ENCODE data around the gene RHEBL1.

Gene RHEBL1

GRCh38 chr12:49037947-49038237 is 31.9 kb downstream of the RHEBL1 start:
- Mint-ChIP-seq H3K27ac (peak overlapping the region in 1 of 2 donors; percentile 91), H3K4me1 (no peaks in the 10 kb centered on the region), H3K9me3 (no peaks in the 10 kb centered on the region), H3K27me3 (no peaks in the 10 kb centered on the region), H3K4me3 (no peak overlapping the region)
- DNase-seq (no peak), ATAC-seq (no peak)

- Mint-ChIP-seq H3K4me1 (no peaks in the 10 kb centered on the region), H3K4me3 (no peak overlapping the region), H3K27ac (peak overlapping the region in 1 of 2 donors; percentile 12), H3K27me3 (no peaks in the 10 kb centered on the region), H3K9me3 (no peaks in the 10 kb centered on the region)
- no peak for DNase-seq
- no peak for ATAC-seq
These were observed 32.5 kb downstream of the RHEBL1 start for GRCh38 chr12:49037111-49037946.

- Mint-ChIP-seq H3K4me3 (no peak overlapping the region), H3K27me3 (no peaks in the 10 kb centered on the region), H3K27ac (no peak overlapping the region), H3K9me3 (no peaks in the 10 kb centered on the region), H3K4me1 (no peaks in the 10 kb centered on the region)
- no peak for DNase-seq
- no peak for ATAC-seq
These were observed 33.8 kb downstream of the RHEBL1 start for GRCh38 chr12:49036029-49036428.

GRCh38 chr12:49034286-49034622 is 35.5 kb downstream of the RHEBL1 start:
- H3K9me3 Mint-ChIP-seq, result no peaks in the 10 kb centered on the region
- no peaks in the 10 kb centered on the region for H3K27me3 Mint-ChIP-seq
- H3K4me1 Mint-ChIP-seq, result no peaks in the 10 kb centered on the region
- no peak overlapping the region for H3K4me3 Mint-ChIP-seq
- ATAC-seq, result no peak
- peak overlapping the region in 1 of 2 donors; percentile 48 for H3K27ac Mint-ChIP-seq
- no peak for DNase-seq

- no peaks in the 10 kb centered on the region for H3K9me3 Mint-ChIP-seq
- ATAC-seq, result no peak
- no peak overlapping the region for H3K4me3 Mint-ChIP-seq
- no peaks in the 10 kb centered on the region for H3K27me3 Mint-ChIP-seq
- peak overlapping the region in 1 of 2 donors; percentile 48 for H3K27ac Mint-ChIP-seq
- DNase-seq, result no peak
- H3K4me1 Mint-ChIP-seq, result no peaks in the 10 kb centered on the region
These were observed 36.0 kb downstream of the RHEBL1 start for GRCh38 chr12:49033611-49034285.

- no peaks in the 10 kb centered on the region for H3K4me1 Mint-ChIP-seq
- H3K27me3 Mint-ChIP-seq, result no peaks in the 10 kb centered on the region
- ATAC-seq, result no peak
- no peak overlapping the region for H3K27ac Mint-ChIP-seq
- H3K9me3 Mint-ChIP-seq, result no peaks in the 10 kb centered on the region
- H3K4me3 Mint-ChIP-seq, result no peak overlapping the region
- DNase-seq, result no peak
These were observed 36.9 kb downstream of the RHEBL1 start for GRCh38 chr12:49032679-49033447.

- Mint-ChIP-seq H3K9me3 (no peaks in the 10 kb centered on the region), H3K4me3 (no peak overlapping the region), H3K4me1 (no peaks in the 10 kb centered on the region), H3K27ac (no peak overlapping the region), H3K27me3 (no peaks in the 10 kb centered on the region)
- DNase-seq (no peak), ATAC-seq (no peak)
These were observed 37.5 kb downstream of the RHEBL1 start for GRCh38 chr12:49032276-49032675.

- Mint-ChIP-seq H3K4me3 (no peak overlapping the region), H3K9me3 (no peaks in the 10 kb centered on the region), H3K27ac (peak overlapping the region; percentile 50 to 76), H3K27me3 (no peaks in the 10 kb centered on the region), H3K4me1 (no peaks in the 10 kb centered on the region)
- ATAC-seq, result no peak
- no peak for DNase-seq
These were observed 38.1 kb downstream of the RHEBL1 start for GRCh38 chr12:49031573-49032161.

GRCh38 chr12:49030714-49031572 is 38.8 kb downstream of the RHEBL1 start:
- Mint-ChIP-seq H3K27me3 (no peaks in the 10 kb centered on the region), H3K9me3 (no peaks in the 10 kb centered on the region), H3K27ac (peak overlapping the region; percentile 76), H3K4me1 (no peaks in the 10 kb centered on the region), H3K4me3 (no peak overlapping the region)
- ATAC-seq (no peak), DNase-seq (no peak)

GRCh38 chr12:49030119-49030518 is 39.7 kb downstream of the RHEBL1 start:
- no peaks in the 10 kb centered on the region for H3K9me3 Mint-ChIP-seq
- H3K27me3 Mint-ChIP-seq, result no peaks in the 10 kb centered on the region
- no peak for DNase-seq
- no peak overlapping the region for H3K27ac Mint-ChIP-seq
- no peaks in the 10 kb centered on the region for H3K4me1 Mint-ChIP-seq
- ATAC-seq, result no peak
- no peak overlapping the region for H3K4me3 Mint-ChIP-seq

GRCh38 chr12:49028666-49029275 is 41.0 kb downstream of the RHEBL1 start:
- Mint-ChIP-seq H3K27me3 (no peaks in the 10 kb centered on the region), H3K4me1 (no peaks in the 10 kb centered on the region), H3K27ac (no peak overlapping the region), H3K4me3 (no peak overlapping the region), H3K9me3 (no peaks in the 10 kb centered on the region)
- ATAC-seq, result no peak
- no peak for DNase-seq

GRCh38 chr12:49027846-49028555 is 41.8 kb downstream of the RHEBL1 start:
- H3K4me3 Mint-ChIP-seq, result no peak overlapping the region
- peak overlapping the region in 1 of 2 donors; percentile 85 for H3K27ac Mint-ChIP-seq

GRCh38 chr12:49026678-49027480 is 42.9 kb downstream of the RHEBL1 start:
- Mint-ChIP-seq H3K27me3 (no peaks in the 10 kb centered on the region), H3K27ac (peak overlapping the region in 1 of 2 donors; percentile 85), H3K4me3 (no peak overlapping the region), H3K4me1 (no peaks in the 10 kb centered on the region), H3K9me3 (no peaks in the 10 kb centered on the region)
- ATAC-seq (no peak), DNase-seq (no peak)

More at GRCh38 chr12:49027846-49028555, 41.8 kb downstream of the RHEBL1 start:
- no peaks in the 10 kb centered on the region for H3K27me3 Mint-ChIP-seq
- no peak for ATAC-seq
- DNase-seq, result no peak
- no peaks in the 10 kb centered on the region for H3K9me3 Mint-ChIP-seq
- H3K4me1 Mint-ChIP-seq, result no peaks in the 10 kb centered on the region
